CD4-positive, alpha-beta memory T cell (primary cell): Measurements from ENCODE around the gene KLF6. TPM values are rescaled to one million over a fixed set of nuclear protein-coding genes. Genes with fewer than 3 reads are reported as not detected.

Experiments used
- CTCF ChIA-PET: fragments of 350-600 bp; sonication (Branson Sonifier 250); formaldehyde crosslinking; loops from one replicate; lab custom pipeline; 2021; ENCODE audit warnings: inconsistent platforms; ENCODE audit not compliant: partially characterized antibody; lab: Charles Lee
- POLR2A ChIA-PET: fragments of 350-600 bp; sonication (Branson Sonifier 250); formaldehyde crosslinking; loops from one replicate; lab custom pipeline; 2021; ENCODE audit not compliant: partially characterized antibody; lab: Charles Lee
- DNase-seq, 5 donors: peaks; one replicate each; pipeline versions ENCODE4 v3.0.0 to v3.0.0-alpha.2; 2020 to 2022; ENCODE audit warnings: mixed read lengths in 1 of 5
- H3K27ac ChIP-seq: one replicate; pipeline ENCODE4 v1.7.0; 2013; ENCODE audit warnings: low read depth, low read length
- H3K27me3 ChIP-seq: 2 replicates; pipeline ENCODE4 v1.7.0; 2013; ENCODE audit warnings: mild to moderate bottlenecking, low read length, moderate library complexity; ENCODE audit not compliant: insufficient read depth
- H3K36me3 ChIP-seq: 2 replicates; pipeline ENCODE4 v1.7.0; 2013; ENCODE audit warnings: mild to moderate bottlenecking, low read length, moderate library complexity; ENCODE audit not compliant: insufficient read depth
- H3K4me1 ChIP-seq: 2 replicates; pipeline ENCODE4 v1.7.0; 2013; ENCODE audit warnings: mild to moderate bottlenecking, low read length, moderate library complexity; ENCODE audit not compliant: insufficient read depth
- H3K4me3 ChIP-seq, 2 donors: one replicate each; pipeline ENCODE4 v1.7.0; 2013; ENCODE audit warnings: low read length in 2 of 2, mild to moderate bottlenecking in 1 of 2
- H3K9me3 ChIP-seq, 2 donors: one replicate each; pipeline ENCODE4 v1.7.0; 2013; ENCODE audit warnings: low read length in 2 of 2, control low read depth in 1 of 2; ENCODE audit not compliant: control insufficient read depth in 1 of 2
- H3K27ac Mint-ChIP-seq, 7 donors: one replicate each; pipeline ENCODE4 v1.8.0; 2020 to 2021; ENCODE audit warnings: mixed read lengths in 7 of 7, mild to moderate bottlenecking in 6 of 7, inconsistent platforms in 3 of 7, moderate library complexity in 3 of 7
- H3K27me3 Mint-ChIP-seq, 2 donors: one replicate each; pipeline ENCODE4 v1.8.0; 2020 to 2021; ENCODE audit warnings: mixed read lengths in 2 of 2
- H3K36me3 Mint-ChIP-seq, 2 donors: one replicate each; pipeline ENCODE4 v1.8.0; 2020 to 2021; ENCODE audit warnings: mixed read lengths in 2 of 2, inconsistent platforms in 1 of 2, mild to moderate bottlenecking in 1 of 2
- H3K4me1 Mint-ChIP-seq, 4 donors: one replicate each; pipeline ENCODE4 v1.8.0; 2020 to 2021; ENCODE audit warnings: mixed read lengths in 4 of 4, mild to moderate bottlenecking in 1 of 4
- H3K4me3 Mint-ChIP-seq, 8 donors: one replicate each; pipeline ENCODE4 v1.8.0; 2020 to 2021; ENCODE audit warnings: mixed read lengths in 8 of 8, mild to moderate bottlenecking in 7 of 8, moderate library complexity in 6 of 8, inconsistent platforms in 3 of 8
- H3K9me3 Mint-ChIP-seq, 8 donors: one replicate each; pipeline ENCODE4 v1.8.0; 2020 to 2021; ENCODE audit warnings: mixed read lengths in 8 of 8, mild to moderate bottlenecking in 5 of 8, inconsistent platforms in 3 of 8, moderate library complexity in 1 of 8
- intact Hi-C: fragments of 100-400 bp; cut with micrococcal nuclease; formaldehyde crosslinking; loops from one replicate; pipeline ENCODE4 v1.15.1; 2023
- polyA plus RNA-seq, 2 donors: library from polyadenylated mRNA; unstranded; fragments of 300-500 nt; fragmentation: Illumina TruSeq; gene quantifications; one replicate each; pipeline ENCODE4 v1.2.3, GENCODE V29; 2021
- total RNA-seq, 2 experiments: library from RNA; stranded (reverse); gene quantifications; one replicate each; pipeline ENCODE4 v1.2.3, GENCODE V29; 2021

KLF6 gene
- total and polyA plus RNA-seq, 4 experiments from 2014 or later = 291 to 865 (median 562) TPM

DNA sequence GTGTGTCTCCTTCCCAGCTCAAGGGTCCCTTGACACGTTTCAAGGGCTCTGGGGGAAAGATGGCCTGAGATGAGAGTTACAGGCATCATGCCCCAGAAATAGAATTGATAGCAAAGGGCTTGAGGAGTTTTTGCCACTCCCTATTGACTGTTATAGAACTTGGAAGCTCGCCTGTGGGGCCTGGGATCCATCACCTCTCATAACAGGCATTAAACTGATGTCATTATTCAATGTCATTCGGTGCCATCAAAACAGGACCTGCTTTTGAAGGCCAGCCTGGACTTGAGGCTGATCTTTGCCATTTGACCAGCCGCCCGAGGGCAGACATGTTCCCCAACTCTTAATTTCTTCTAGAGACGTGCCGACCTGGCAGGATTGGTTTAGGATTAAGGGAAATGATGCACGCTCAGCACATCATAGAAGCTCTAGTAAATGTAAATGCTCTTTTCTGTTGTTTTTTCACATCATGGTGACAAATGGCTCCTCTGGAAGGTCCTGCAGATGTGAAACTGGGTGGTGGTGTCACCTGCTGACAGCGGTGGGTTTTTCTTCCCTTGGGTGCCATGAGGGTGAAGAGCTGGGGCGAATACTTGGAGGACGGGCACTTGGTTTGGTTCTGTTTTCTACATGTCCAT, 16.7 kb upstream of the KLF6 start:
- H3K27me3 Mint-ChIP-seq = no peaks in the 10 kb centered on the region
- Histone ChIP-seq H3K36me3 (no peaks in the 10 kb centered on the region), H3K4me3 (no peak overlapping the region), H3K27me3 (no peaks in the 10 kb centered on the region), H3K4me1 (peaks cover 86% of the 10 kb centered on the region), H3K27ac (peak overlapping the region; percentile 10), H3K9me3 (no peaks in the 10 kb centered on the region)
- intact Hi-C loops = no loop called here
- peaks cover 0 to 3% of the 10 kb centered on the region in 2 donors for H3K36me3 Mint-ChIP-seq
- ChIA-PET POLR2A (interaction anchor here (0.5 to 6.2 kb wide), 8 partner anchors 9 to 73 kb away, joined by 3 to 327 read pairs (median 8); partner anchors contain the start of gene KLF6), CTCF (interaction anchor here (1.3 to 1.8 kb wide), 2 partner anchors 10 to 18 kb away, joined by 3 to 8 read pairs; no protein-coding TSS in a partner anchor)
- H3K4me3 Mint-ChIP-seq = no peak overlapping the region
- no peak for DNase-seq
- peaks cover 37 to 62% (median 51%) of the 10 kb centered on the region in 4 donors for H3K4me1 Mint-ChIP-seq
- no peaks in the 10 kb centered on the region for H3K9me3 Mint-ChIP-seq
- H3K27ac Mint-ChIP-seq = peak overlapping the region in 3 of 7 donors; percentile 77 to 92 (median 77)

DNA sequence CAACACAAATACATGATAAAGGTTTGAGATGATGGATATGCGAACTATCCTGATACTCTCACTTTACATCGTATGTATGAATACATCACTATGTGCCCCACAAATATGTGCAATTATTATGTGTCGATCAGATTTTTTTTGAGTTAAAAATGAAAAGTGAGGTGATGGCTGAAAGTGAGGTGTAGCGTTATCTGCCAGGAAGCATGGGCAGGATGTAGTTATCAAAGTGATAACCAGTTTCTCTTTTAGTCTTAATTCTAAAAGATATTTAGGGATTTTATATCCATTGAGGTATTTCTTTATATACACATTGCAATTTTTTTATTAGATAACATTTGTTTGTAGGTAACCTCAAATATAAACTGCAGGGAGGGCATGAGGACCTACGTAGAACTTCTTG, 15.6 kb upstream of the KLF6 start:
- peak overlapping the region in 7 of 8 donors; percentile 5 to 66 (median 50) for H3K4me3 Mint-ChIP-seq

DNA sequence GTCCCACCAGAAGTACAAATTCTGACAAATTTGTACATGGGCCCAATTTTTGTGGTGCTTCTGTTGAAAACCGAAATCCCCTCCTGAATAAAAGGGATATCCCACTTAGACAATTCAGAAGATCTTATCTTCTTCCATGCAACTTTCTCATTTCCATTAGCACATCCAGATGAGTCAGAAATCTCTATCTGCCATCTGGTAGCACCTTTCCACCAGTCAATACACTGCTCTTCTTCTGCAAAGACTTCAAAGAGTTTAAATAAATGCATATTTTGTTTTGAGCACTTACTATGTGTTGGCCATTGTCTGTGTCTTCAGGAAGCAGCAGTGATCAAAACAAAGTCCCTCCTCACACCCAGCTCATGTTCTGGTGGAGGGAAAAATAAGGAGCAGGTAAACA, 12.7 kb upstream of the KLF6 start:
- Mint-ChIP-seq H3K27ac (peak overlapping the region in 5 of 7 donors; percentile 8 to 79 (median 69)), H3K27me3 (no peaks in the 10 kb centered on the region), H3K36me3 (peaks cover 0 to under 1% of the 10 kb centered on the region in 2 donors), H3K4me3 (peak overlapping the region in 1 of 8 donors; percentile 32), H3K4me1 (peaks cover 15 to 37% (median 30%) of the 10 kb centered on the region in 4 donors), H3K9me3 (peaks cover 0 to 10% (median 4%) of the 10 kb centered on the region in 8 donors)
- Histone ChIP-seq H3K4me1 (peaks cover 49% of the 10 kb centered on the region), H3K36me3 (no peaks in the 10 kb centered on the region), H3K27me3 (no peaks in the 10 kb centered on the region), H3K27ac (no peak overlapping the region), H3K4me3 (no peak overlapping the region), H3K9me3 (no peaks in the 10 kb centered on the region)
- intact Hi-C loops = no loop called here
- POLR2A ChIA-PET = interaction anchor here (1.0 to 6.2 kb wide), 2 partner anchors 15 to 19 kb away, joined by 3 to 327 read pairs; partner anchors contain the start of gene KLF6
- DNase-seq = no peak
- CTCF ChIA-PET = interaction anchor here (0.6 kb wide), 1 partner anchor 19 kb away, joined by 3 read pairs; no protein-coding TSS in a partner anchor

More for the DNA sequence above, 15.6 kb upstream of the KLF6 start:
- peak overlapping the region; percentile 10 for H3K27ac ChIP-seq
- ChIA-PET CTCF (interaction anchor here (0.7 to 1.8 kb wide), 3 partner anchors 11 to 19 kb away, joined by 4 to 8 read pairs (median 4); no protein-coding TSS in a partner anchor), POLR2A (interaction anchor here (0.6 to 6.2 kb wide), 14 partner anchors 8 to 160 kb away, joined by 3 to 327 read pairs (median 3); partner anchors contain the start of gene KLF6)
- Mint-ChIP-seq H3K27ac (peak overlapping the region; percentile 74 to 92 (median 77)), H3K4me1 (peaks cover 35 to 51% (median 42%) of the 10 kb centered on the region in 4 donors), H3K9me3 (no peaks in the 10 kb centered on the region), H3K36me3 (peaks cover 0 to 2% of the 10 kb centered on the region in 2 donors), H3K27me3 (no peaks in the 10 kb centered on the region)
- H3K36me3 ChIP-seq = no peaks in the 10 kb centered on the region
- no peak overlapping the region for H3K4me3 ChIP-seq
- H3K9me3 ChIP-seq = no peaks in the 10 kb centered on the region
- intact Hi-C loops = no loop called here
- H3K4me1 ChIP-seq = peaks cover 75% of the 10 kb centered on the region
- H3K27me3 ChIP-seq = no peaks in the 10 kb centered on the region
- DNase-seq = peak in 2 of 5 donors; percentile 25 to 26

DNA sequence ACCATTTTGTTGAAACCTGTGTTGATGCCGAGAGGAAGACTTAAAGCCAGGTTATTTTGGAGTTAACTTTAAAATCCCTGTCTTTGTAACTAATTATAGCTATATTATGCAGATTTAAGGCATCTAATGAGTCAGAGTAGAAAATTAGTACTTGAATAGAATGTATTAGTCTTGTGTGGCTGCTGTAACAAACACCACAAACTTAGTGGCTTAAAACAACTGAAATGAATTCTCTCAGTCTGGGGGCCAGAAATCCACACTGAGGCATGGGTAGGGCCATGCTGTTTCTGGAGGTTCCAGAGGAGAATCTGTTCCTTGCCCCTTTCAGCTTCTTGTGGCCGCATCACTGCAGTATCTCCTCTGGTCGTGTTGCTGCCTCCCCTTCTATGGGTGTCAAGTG, 8.5 kb upstream of the KLF6 start:
- Histone ChIP-seq H3K36me3 (no peaks in the 10 kb centered on the region), H3K27ac (no peak overlapping the region), H3K27me3 (no peaks in the 10 kb centered on the region), H3K4me1 (peaks cover 10% of the 10 kb centered on the region), H3K9me3 (no peaks in the 10 kb centered on the region), H3K4me3 (no peak overlapping the region)
- CTCF ChIA-PET = no interaction called here
- peaks cover 2 to 5% of the 10 kb centered on the region in 2 donors for H3K36me3 Mint-ChIP-seq
- peaks cover 8 to 17% (median 10%) of the 10 kb centered on the region in 4 donors for H3K4me1 Mint-ChIP-seq
- no peaks in the 10 kb centered on the region for H3K27me3 Mint-ChIP-seq
- no peak for DNase-seq
- H3K9me3 Mint-ChIP-seq = peaks cover 2 to 23% (median 11%) of the 10 kb centered on the region in 8 donors
- intact Hi-C loops = no loop called here
- peak overlapping the region in 1 of 7 donors; percentile 38 for H3K27ac Mint-ChIP-seq
- POLR2A ChIA-PET = interaction anchor here (1.2 to 4.7 kb wide), 4 partner anchors 7 to 16 kb away, joined by 3 to 88 read pairs (median 12); partner anchors contain the start of gene KLF6
- H3K4me3 Mint-ChIP-seq = no peak overlapping the region

DNA sequence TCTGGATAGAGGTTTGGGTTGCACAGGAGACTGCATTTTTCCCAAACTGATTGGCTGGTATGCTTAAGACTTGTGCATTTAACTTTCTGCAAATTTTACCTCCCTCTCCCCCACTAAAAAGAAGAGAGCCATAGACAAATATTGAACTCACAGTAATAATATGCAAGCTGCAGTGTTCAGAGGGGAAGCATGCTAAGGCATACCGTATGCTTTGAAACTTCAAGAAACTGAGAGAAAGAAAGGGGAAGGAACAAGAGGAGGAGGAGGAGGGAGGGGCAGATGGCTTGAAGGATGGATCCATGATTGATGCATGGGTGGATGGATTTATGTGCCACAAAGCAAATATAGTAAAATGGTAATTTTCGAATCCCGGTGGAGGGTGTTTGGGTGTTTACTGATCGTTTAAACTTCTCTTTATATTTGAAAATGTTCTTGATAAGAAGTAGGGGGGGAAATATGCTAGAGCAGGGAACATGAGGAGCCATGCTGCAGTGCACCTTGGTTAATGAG, 7.8 kb upstream of the KLF6 start:
- ChIA-PET CTCF (no interaction called here), POLR2A (interaction anchor here (1.2 to 4.7 kb wide), 3 partner anchors 8 to 13 kb away, joined by 3 to 88 read pairs (median 15); partner anchors contain the start of gene KLF6)
- peaks cover 3 to 9% (median 3%) of the 10 kb centered on the region in 4 donors for H3K4me1 Mint-ChIP-seq
- H3K9me3 Mint-ChIP-seq = peaks cover 2 to 23% (median 11%) of the 10 kb centered on the region in 8 donors
- no peaks in the 10 kb centered on the region for H3K36me3 ChIP-seq
- no peaks in the 10 kb centered on the region for H3K27me3 Mint-ChIP-seq
- peaks cover 2% of the 10 kb centered on the region for H3K4me1 ChIP-seq
- DNase-seq = no peak
- H3K27me3 ChIP-seq = no peaks in the 10 kb centered on the region
- H3K36me3 Mint-ChIP-seq = peaks cover 2 to 5% of the 10 kb centered on the region in 2 donors
- H3K27ac Mint-ChIP-seq = no peak overlapping the region
- H3K4me3 ChIP-seq = no peak overlapping the region
- no peak overlapping the region for H3K4me3 Mint-ChIP-seq
- no peaks in the 10 kb centered on the region for H3K9me3 ChIP-seq
- intact Hi-C loops = no loop called here
- no peak overlapping the region for H3K27ac ChIP-seq

DNA sequence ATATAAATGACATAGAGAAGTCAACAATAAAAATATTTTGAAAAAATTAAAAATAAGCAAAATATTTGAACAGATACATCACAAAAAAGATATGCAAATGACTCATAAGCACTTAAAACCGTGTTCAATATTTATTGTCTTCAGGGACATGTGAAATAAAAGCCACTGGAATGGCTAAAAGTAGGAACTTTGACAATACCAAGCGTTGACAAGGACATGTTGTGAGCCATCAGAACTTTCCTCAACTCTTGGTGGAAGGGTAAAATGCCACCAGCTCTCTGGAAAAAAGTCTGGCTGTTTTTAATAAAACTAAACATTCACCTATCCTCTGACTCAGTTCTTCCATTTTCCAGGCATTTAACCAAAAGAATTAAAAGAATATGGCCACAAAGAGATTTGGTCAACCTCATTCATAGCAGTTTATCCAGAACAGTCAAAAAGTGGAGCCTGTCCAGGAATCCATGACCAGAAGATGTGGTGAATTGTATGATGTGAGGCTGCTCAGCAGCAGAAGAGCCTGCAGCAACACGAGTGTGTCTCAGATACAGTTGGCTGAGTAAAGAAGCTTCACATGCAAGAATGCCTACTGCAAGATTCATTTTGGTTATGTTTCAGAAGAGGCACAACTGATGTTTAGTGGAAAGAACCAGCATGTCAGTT, 7.1 kb upstream of the KLF6 start:
- Mint-ChIP-seq H3K27ac (no peak overlapping the region), H3K36me3 (peaks cover 2 to 5% of the 10 kb centered on the region in 2 donors), H3K9me3 (peaks cover 2 to 23% (median 11%) of the 10 kb centered on the region in 8 donors), H3K4me1 (peaks cover 0 to 9% (median 1%) of the 10 kb centered on the region in 4 donors), H3K4me3 (no peak overlapping the region), H3K27me3 (no peaks in the 10 kb centered on the region)
- no peak for DNase-seq
- no peaks in the 10 kb centered on the region for H3K27me3 ChIP-seq
- no peak overlapping the region for H3K27ac ChIP-seq
- POLR2A ChIA-PET = interaction anchor here (1.2 kb wide), 1 partner anchor 9 kb away, joined by 3 read pairs; no protein-coding TSS in a partner anchor
- no peaks in the 10 kb centered on the region for H3K36me3 ChIP-seq
- intact Hi-C loops = no loop called here
- H3K9me3 ChIP-seq = no peaks in the 10 kb centered on the region
- H3K4me1 ChIP-seq = no peaks in the 10 kb centered on the region
- H3K4me3 ChIP-seq = no peak overlapping the region
- CTCF ChIA-PET = no interaction called here
